ENCODE data around the gene BRI3. TPM values are rescaled to one million over a fixed set of nuclear protein-coding genes. Genes with fewer than 3 reads are reported as not detected.

BRI3 gene
- total and polyA plus RNA-seq, 2 of the 13 experiments (the other 11 are each of a cell fraction or from before 2014, with no cell fraction given): 54.0 to 103 TPM

GRCh38 chr7:98251601-98252424 is 29.7 kb upstream of the BRI3 start, which contains the start of gene TECPR1 (continued):
- TF ChIP-seq CREBL2 (CRISPR knock-in tag; IDR thresholded peaks at IDR 0.05; ENCODE audit: borderline replicate concordance): no peak
- TF ChIP-seq CENPX (CRISPR knock-in tag; IDR thresholded peaks at IDR 0.05): no peak
- TF ChIP-seq ZNF83 (CRISPR knock-in tag; IDR thresholded peaks at IDR 0.05; ENCODE audit: borderline replicate concordance): no peak
- TF ChIP-seq KDM3A (CRISPR knock-in tag; IDR thresholded peaks at IDR 0.05; ENCODE audit: low read depth): peak; percentile 68
- TF ChIP-seq, protein P1, sequence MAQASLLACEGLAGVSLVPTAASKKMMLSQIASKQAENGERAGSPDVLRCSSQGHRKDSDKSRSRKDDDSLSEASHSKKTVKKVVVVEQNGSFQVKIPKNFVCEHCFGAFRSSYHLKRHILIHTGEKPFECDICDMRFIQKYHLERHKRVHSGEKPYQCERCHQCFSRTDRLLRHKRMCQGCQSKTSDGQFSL (CRISPR knock-in tag; IDR thresholded peaks at IDR 0.05): no peak
- TF ChIP-seq ZNF556 (CRISPR knock-in tag; IDR thresholded peaks at IDR 0.05; ENCODE audit: borderline replicate concordance): peak; percentile 63; the same call in 1 of the 2 replicates
- TF ChIP-seq KDM4B (CRISPR knock-in tag; IDR thresholded peaks at IDR 0.05): no peak
- no peak for TF ChIP-seq ZBTB3 (CRISPR knock-in tag; IDR thresholded peaks at IDR 0.05; ENCODE audit: borderline replicate concordance, low read depth)
- no peak for TF ChIP-seq HHEX (CRISPR knock-in tag; IDR thresholded peaks at IDR 0.05)
- no peak for TF ChIP-seq SMARCC2 (IDR thresholded peaks at IDR 0.05)
- peak; percentile 61; the same call in 1 of the 2 replicates for TF ChIP-seq ZNF441 (CRISPR knock-in tag; IDR thresholded peaks at IDR 0.05; ENCODE audit: borderline replicate concordance)
- TF ChIP-seq ZNF737 (CRISPR knock-in tag; IDR thresholded peaks at IDR 0.05; ENCODE audit: borderline replicate concordance): no peak
- TF ChIP-seq NFE2L1 (CRISPR knock-in tag; IDR thresholded peaks at IDR 0.05; ENCODE audit: borderline replicate concordance): no peak
- no peak for TF ChIP-seq ARNT2 (CRISPR knock-in tag; IDR thresholded peaks at IDR 0.05; ENCODE audit: low read depth)
- 0 out of 2 replicates have a peak, but pooled peaks have one; percentile 51 for TF ChIP-seq ZNF784 (CRISPR knock-in tag; IDR thresholded peaks at IDR 0.05; ENCODE audit: borderline replicate concordance)
